ENCODE measurements around the gene OR4K15.
"Not testable (repeated sequence)": the region's sequence is repeated elsewhere in the genome, so short reads cannot be mapped to it uniquely, and the experiment has no call there.

OR4K15 gene, protein sequence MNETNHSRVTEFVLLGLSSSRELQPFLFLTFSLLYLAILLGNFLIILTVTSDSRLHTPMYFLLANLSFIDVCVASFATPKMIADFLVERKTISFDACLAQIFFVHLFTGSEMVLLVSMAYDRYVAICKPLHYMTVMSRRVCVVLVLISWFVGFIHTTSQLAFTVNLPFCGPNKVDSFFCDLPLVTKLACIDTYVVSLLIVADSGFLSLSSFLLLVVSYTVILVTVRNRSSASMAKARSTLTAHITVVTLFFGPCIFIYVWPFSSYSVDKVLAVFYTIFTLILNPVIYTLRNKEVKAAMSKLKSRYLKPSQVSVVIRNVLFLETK

DNA sequence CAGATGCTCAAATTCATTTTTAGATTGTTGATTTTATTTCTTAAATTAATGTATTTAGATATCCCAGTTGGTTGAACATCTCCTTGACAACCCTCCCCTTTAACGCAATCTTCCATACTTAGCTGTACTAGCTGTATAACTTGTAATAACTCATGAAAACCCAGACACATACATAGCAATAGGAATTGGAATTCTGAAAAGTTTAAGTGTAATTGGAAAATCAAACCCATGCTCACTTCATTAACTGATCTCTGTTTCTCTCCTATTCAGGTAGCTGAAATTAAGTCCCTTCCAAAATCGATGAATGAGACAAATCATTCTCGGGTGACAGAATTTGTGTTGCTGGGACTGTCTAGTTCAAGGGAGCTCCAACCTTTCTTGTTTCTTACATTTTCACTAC is at the start of gene OR4K15:
Gene OR4K15, plus strand, starts transcription at position 301 of the 400 bp plus-strand sequence. Its CDS starts 0 bp downstream, at position 301.
- DNase-seq (ENCODE audit: low spot score), result no peak

DNA sequence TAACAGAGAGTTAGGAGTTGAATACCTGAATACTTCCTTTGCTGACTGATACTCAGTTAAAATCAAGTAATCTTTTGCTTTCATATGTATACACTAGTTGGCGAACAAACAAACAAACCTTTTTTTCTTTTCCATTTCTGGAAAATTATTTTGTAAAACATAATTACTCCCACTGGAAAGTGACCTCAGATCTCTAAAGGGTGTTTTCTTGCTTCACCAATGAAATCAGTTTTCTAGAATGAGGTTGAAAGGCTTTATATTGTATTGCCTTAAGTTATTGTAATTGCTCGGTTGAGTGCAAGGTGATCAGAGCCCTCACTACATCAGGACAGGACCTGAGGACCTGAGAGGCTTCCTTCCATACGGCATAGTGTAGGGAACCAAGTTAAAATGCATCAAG is 44.8 kb upstream of the OR4K15 start, which contains the start of gene OR4K1:
Gene OR4K1, plus strand, starts transcription at position 301 of the 400 bp plus-strand sequence. CDS start 4,750 bp downstream, outside the sequence.
- DNase-seq (ENCODE audit: low spot score), result no peak

DNA sequence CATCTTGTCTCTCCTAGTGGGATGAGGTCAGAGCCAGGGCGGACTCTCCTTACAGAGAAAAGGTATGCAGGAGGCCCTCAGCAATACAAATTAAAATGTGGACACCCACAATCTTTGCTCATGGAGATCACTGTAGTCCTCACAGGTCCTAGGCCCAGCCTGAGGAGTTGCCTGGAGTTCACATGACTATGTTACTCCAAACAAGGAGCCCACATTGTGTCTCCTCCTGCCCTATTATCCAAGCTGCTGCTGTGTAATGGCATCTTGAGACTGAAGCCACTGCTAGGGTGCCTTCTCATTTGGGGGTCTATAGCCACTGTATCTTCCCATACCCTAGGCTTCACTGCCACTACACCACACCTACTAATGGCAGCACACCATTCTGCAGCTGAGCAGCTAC is 33.7 kb upstream of the OR4K15 start:
- no peak for DNase-seq (ENCODE audit: low spot score)

DNA sequence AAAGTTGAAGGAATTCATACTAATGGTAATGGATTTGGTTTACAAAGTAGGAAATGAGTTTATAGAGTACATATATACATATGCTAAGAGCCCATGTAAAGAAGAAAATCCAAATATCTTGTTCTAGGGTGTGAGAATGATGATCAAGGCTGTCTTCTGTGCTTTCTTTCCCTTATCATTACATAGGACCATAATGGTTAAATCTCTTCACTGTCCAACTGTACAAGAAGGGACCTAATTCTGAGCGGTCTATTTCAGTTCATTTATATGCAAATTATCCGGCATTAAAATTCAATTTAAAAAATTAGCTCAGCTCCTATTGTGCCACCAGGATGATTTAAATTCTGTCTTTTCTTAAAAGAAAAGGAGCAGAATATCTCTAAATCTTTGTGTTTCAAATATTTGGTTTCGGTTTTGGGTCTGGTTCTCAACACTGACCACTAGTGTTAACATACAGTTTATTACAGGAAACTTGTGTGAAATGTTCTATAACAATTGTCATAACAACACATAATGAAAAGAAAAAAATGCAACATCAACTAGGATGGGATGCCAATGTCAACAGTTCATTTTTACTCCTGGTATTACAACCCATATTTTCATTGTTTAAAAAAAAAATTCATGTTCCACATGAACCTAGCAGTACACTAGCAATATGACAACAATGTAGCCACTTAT is 27.8 kb upstream of the OR4K15 start:
- no peak for DNase-seq (ENCODE audit: low spot score)

DNA sequence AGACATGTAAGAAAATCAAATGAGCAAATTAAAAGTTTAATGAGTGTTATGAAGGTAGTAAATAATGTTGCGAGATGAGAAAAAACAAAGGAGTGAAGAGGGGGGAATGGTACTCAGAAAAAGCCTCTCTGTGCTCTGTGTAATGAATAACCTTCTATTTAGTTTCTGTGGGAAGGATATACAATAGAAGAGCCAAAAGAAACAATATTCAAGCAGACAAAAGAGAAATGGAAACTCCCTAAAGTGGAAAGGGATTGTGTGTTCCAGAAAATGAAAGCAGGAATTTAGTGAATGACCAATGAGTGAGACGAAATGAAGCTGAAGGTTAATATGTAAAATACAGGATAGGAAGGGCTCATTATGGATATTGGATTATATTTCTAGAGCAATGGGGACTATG is 26.2 kb upstream of the OR4K15 start:
- no peak for DNase-seq (ENCODE audit: low spot score)

DNA sequence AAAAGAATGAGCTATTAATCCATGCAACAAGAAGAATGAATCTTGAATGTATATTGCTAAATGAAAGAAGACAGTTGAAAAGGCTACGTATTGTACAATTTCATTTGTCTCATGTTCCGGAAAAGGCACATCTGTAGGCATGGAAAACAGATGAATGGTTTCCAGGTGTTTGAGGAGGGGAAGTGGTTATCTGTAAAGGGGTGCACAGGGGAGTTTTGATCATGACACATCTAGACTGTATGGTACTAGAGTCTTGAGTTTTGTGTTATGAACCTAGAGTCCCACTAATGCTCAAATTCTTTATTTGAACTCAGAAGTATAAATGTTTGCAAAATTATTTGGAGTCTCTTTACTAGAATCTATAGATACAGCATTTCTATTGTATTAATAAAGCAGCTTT is 5.7 kb upstream of the OR4K15 start:
- not testable (repeated sequence) for DNase-seq (ENCODE audit: low spot score)

DNA sequence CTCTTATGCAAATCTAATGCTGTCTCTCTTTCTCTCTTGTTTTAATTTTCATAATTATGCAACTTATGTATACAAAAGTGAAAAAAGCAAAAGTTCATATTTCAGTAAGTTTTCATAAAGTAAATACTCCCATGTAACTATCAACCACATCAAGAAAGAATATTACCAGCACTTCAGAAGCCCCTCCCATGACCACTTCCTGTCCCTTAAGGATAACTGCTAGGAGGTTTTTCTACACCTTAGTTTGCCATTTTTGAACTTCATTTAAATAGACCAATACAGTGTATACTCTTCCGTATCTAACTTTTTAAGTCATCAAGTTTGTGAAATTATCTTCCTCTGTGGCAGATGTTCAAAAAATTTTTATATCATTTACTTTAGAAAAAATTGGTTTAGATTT is 547 bp upstream of the OR4K15 start:
- no peak for DNase-seq (ENCODE audit: low spot score)

DNA sequence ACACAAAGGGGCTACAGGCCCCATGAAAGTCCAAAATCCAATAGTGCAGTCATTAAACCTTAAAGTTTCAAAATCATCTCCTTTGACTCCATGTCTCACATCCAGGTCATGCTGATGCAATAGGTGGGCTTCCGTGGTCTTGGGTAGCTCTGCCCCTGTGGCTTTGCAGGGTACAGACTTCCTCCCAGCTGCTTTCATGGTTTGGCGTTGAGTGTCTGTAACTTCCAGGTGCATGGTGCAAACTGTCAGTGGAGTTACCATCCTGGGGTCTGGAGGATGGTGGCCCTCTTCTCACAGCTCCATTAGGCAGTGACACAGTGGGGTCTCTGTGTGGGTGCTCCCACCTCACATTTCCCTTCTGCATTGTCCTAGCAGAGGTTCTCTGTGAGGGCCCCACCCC is 18.0 kb downstream of the OR4K15 start:
- DNase-seq (ENCODE audit: low spot score), result no peak

DNA sequence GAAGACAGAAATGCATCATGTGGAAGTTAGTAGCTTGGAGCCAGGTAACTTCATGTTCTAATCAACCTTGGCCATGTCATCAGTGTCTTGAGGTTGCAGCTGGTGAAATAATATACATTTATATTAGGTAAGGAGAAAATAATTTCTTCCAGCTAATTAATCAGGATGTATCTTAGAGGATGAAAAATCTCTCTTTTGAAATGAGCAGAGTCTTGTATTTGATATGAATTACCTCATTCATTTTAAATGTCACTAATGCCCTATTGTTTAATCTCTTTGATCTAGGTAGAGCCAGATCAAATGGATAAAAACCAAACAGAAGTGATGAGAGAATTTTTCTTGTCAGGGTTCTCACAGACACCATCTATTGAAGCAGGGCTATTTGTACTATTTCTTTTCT is 26.5 kb downstream of the OR4K15 start, which contains the start of gene OR4Q2:
Gene OR4Q2, plus strand, starts transcription at position 301 of the 400 bp plus-strand sequence.
- no peak for DNase-seq (ENCODE audit: low spot score)

DNA sequence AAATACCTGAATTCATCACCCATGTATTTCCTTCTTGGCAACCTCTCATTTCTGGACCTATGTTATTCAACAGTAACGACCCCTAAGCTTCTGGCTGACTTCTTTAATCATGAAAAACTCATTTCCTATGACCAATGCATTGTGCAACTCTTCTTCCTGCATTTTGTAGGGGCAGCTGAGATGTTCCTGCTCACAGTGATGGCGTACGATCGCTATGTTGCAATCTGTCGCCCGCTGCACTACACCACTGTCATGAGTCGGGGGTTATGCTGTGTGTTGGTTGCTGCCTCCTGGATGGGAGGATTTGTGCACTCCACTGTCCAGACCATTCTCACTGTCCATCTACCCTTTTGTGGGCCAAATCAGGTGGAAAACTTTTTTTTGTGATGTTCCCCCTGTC is 26.9 kb downstream of the OR4K15 start:
- DNase-seq (ENCODE audit: low spot score), result no peak

DNA sequence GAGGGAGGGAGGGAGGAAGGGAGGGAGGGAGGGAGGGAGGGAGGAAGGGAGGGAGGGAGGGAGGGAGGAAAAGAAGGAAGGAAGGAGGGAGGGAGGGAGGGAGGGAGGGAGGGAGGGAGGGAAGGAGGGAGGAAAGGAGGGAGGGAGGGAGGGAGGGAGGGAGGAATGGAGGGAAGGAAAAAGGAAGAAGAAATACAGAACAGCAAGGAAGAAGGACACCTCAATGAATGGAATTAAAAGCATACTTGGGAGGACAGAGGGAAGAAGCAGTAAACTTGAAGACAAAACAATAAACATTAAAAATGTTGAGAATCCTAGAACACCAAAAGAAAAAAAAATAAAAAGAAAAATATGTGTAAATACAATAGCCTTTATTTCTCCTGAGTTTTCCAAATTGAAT is 32.8 kb downstream of the OR4K15 start:
- no peak for DNase-seq (ENCODE audit: low spot score)

DNA sequence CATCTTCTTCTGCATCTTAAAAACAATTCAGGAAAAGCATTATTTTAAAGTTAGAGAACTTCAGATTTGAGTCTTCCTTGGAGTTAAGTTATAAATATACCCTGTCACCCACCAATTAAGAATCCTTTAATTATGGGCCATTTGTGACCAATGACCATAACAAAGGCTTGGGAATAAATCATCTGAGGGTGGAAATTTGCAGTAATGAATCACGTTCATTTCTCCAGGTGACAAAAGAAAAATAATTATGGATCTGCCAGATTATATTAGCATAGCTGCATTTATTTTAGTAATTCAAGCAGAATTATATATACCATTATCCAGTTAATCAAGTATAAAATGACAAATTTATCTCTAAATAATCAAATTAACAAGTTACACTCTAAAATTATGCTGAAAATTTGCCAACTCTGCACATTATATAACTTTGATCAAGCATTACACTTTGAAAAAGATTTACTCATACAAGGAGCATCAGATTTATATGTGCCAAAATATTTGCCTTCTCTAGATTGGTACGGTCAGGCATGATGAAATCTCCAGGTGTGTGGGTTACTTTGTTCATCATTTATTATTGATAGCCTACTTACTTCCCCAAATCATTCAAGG is 44.0 kb downstream of the OR4K15 start, which contains the start of gene OR4K14:
Gene OR4K14, minus strand, starts transcription at position 51 of the 609 bp plus-strand sequence. CDS start 4,114 bp downstream, outside the sequence.
- no peak for DNase-seq (ENCODE audit: low spot score)
